Thoracic aorta (tissue), 2 donors: Measurements from ENCODE around the gene CD6. TPM values are rescaled to one million over a fixed set of nuclear protein-coding genes. Genes with fewer than 3 reads are reported as not detected.

Experiments
- ATAC-seq: fragments of 150-250 bp; one replicate; pipeline ENCODE4 v1.8.0; 2017; ENCODE audit warnings: low read depth; ENCODE audit not compliant: insufficient number of reproducible peaks, low FRiP score
- DNase-seq: peaks from one replicate; pipeline ENCODE4 v3.0.0-alpha.2; 2020; ENCODE audit warnings: low spot score
- H3K27ac ChIP-seq, 2 donors: fragments of 200-600 bp; sonication (generic); 1 replicate in 1 of 2; 2 replicates in 1 of 2; pipeline ENCODE4 v1.5.1; 2016; ENCODE audit warnings: mild to moderate bottlenecking in 2 of 2, moderate library complexity in 2 of 2
- H3K27me3 ChIP-seq: fragments of 200-600 bp; sonication (generic); replicated peaks from 2 replicates; pipeline ENCODE4 v1.6.0; 2016; ENCODE audit warnings: mild to moderate bottlenecking; ENCODE audit not compliant: insufficient read depth
- H3K36me3 ChIP-seq: fragments of 200-600 bp; sonication (generic); one replicate; pipeline ENCODE4 v1.5.1; 2016
- H3K4me1 ChIP-seq, 2 donors: fragments of 200-600 bp; sonication (generic); 1 replicate in 1 of 2; 2 replicates in 1 of 2; pipeline versions ENCODE4 v1.5.1 to v1.6.0; 2016; ENCODE audit warnings: low read depth in 2 of 2, mild to moderate bottlenecking in 1 of 2; ENCODE audit not compliant: control insufficient read depth in 1 of 2
- H3K4me3 ChIP-seq: fragments of 200-600 bp; sonication (generic); 2 replicates; pipeline ENCODE4 v1.5.1; 2016; ENCODE audit warnings: mild to moderate bottlenecking
- H3K9me3 ChIP-seq: fragments of 200-600 bp; sonication (generic); 2 replicates; pipeline ENCODE4 v1.5.1; 2016
- total RNA-seq, 2 donors: library from RNA; depleted of rRNA; stranded (reverse); fragments of >200 nt; gene quantifications; one replicate each; pipeline versions ENCODE4 v1.1.0 to v1.2.3, GENCODE V29; 2016
- TF ChIP-seq, protein P1 (sequence below): fragments of 200-600 bp; sonication (generic); IDR thresholded peaks from one replicate; pipeline ENCODE4 v1.5.1; 2019; ENCODE audit warnings: antibody characterized with exemption

Gene CD6
- total RNA-seq, 2 donors from 2014 or later = 2.2 to 3.3 TPM

DNA sequence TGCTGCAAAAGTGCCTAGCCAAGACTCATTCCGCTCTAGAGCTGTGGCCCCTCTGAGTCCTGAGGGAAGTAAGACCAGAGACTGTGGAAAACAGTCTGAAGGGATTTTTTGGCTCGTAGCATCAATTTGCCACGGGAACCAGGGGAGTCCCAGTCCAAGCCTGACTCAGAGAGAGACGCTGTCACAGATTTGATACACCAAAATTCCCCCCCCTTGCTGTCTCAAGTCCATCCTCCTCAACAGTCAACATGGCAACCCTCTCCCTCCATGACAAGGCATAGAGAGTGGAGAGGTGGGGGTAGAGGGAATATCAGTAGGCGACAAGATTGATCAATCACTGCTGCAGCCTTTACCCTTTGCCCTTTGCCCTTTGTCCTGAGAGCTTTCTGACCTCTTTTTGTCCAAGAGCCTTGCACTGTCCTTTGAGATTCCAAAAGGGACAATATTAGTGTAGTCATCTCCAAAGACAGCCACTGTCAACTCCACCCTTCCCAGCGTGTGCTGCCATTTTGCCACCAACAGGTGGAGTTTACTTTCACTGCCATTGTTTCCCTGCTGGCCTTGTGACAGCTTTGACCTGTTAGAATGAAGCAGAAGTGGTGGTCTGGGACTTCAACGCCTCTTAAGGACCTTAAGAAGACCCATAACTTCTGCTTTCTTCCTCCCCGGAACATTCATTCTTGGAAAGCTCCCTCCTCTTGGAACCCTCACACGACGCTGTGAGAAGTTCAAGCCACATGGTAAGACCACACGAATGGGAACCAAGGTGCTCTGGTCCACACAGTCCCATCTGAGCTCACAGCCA is 26.8 kb upstream of the CD6 start:
- DNase-seq = no peak
- Histone ChIP-seq H3K4me1 (peaks cover 0 to 7% of the 10 kb centered on the region in 2 donors), H3K27me3 (no peaks in the 10 kb centered on the region), H3K36me3 (peaks cover 15% of the 10 kb centered on the region), H3K9me3 (no peaks in the 10 kb centered on the region), H3K27ac (no peak overlapping the region), H3K4me3 (no peak overlapping the region)
- TF ChIP-seq, protein P1, sequence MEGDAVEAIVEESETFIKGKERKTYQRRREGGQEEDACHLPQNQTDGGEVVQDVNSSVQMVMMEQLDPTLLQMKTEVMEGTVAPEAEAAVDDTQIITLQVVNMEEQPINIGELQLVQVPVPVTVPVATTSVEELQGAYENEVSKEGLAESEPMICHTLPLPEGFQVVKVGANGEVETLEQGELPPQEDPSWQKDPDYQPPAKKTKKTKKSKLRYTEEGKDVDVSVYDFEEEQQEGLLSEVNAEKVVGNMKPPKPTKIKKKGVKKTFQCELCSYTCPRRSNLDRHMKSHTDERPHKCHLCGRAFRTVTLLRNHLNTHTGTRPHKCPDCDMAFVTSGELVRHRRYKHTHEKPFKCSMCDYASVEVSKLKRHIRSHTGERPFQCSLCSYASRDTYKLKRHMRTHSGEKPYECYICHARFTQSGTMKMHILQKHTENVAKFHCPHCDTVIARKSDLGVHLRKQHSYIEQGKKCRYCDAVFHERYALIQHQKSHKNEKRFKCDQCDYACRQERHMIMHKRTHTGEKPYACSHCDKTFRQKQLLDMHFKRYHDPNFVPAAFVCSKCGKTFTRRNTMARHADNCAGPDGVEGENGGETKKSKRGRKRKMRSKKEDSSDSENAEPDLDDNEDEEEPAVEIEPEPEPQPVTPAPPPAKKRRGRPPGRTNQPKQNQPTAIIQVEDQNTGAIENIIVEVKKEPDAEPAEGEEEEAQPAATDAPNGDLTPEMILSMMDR = peak; percentile 13
- ATAC-seq = no peak

DNA sequence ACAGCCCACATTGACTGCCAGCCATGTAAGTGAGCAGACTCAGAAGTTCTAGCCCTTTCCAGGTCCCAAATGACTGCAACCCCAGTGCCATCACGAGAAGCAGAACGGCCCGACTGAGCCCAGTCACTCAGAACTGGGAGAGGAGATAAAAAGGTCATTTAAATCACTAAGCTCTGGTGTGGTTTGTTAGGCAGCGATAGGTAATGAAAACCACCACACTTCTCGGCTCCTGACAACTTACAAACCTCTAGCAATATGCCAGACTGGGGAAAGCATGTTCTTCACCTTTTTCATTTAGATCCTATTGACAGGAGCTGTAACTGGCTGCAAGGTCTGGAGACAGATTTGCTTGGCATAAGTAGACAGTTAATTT is 26.2 kb upstream of the CD6 start:
- H3K9me3 ChIP-seq = no peaks in the 10 kb centered on the region
- no peaks in the 10 kb centered on the region for H3K27me3 ChIP-seq
- no peak overlapping the region for H3K27ac ChIP-seq
- no peak overlapping the region for H3K4me3 ChIP-seq
- ATAC-seq (no peak), DNase-seq (no peak)
- TF ChIP-seq, protein P1 = no peak
- H3K4me1 ChIP-seq = peaks cover 5 to 12% of the 10 kb centered on the region in 2 donors
- peaks cover 14% of the 10 kb centered on the region for H3K36me3 ChIP-seq

DNA sequence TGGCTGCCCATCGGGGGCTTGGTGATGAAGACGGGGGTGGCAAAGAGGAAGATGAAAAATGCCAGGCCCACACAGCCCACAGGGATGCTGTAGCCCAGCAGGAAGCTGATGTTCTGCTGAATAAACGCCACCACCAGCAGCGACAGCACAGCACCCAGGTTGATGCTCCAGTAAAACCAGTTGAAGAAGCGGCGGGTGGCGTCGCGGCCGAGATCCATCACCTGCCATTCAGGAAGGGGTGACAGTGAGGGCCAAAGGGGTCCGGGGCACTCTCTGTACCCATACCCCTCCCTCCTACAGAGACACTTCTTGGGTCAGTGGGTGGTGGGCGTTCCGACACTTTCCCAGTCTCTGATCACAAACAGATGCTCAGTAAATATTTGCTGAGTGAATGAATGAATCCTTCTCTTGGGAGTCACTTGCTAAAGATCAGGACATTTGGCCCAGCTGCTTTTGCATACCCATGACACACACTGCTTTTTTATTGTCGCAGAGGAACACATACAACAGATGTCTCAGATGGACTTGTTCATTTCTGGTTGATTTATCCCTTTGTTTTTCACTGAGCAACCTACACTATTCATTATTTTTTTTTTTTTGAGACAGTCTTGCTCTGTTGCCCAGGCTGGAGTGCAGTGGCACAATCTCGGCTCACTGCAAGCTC is 24.7 kb upstream of the CD6 start:
- peaks cover 12 to 13% of the 10 kb centered on the region in 2 donors for H3K4me1 ChIP-seq
- no peak overlapping the region for H3K27ac ChIP-seq
- no peak for DNase-seq
- no peak overlapping the region for H3K4me3 ChIP-seq
- peaks cover 13% of the 10 kb centered on the region for H3K36me3 ChIP-seq
- no peaks in the 10 kb centered on the region for H3K27me3 ChIP-seq
- ATAC-seq = no peak
- TF ChIP-seq, protein P1 = no peak
- no peaks in the 10 kb centered on the region for H3K9me3 ChIP-seq

DNA sequence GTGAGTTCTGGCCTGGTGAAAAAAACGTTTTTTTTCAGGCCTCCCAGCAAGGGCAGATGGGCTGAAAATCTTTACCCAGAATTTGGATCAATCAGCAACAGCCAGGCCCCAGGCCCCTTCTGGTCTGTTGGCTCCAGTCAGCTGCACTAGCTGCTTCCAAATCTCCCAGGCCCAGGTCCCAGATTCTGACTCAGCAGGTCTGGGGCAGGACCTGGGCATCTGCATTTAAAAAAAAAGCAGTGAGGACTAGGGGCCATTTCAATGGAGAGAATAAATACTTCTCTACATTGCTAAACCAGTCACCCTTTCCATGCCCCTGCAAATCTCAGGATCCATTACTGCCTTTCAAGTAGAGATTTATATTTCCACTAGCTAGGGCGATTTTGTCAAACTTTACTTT is 23.8 kb upstream of the CD6 start:
- Histone ChIP-seq H3K27ac (no peak overlapping the region), H3K9me3 (no peaks in the 10 kb centered on the region), H3K4me1 (peaks cover 13% of the 10 kb centered on the region in 2 donors), H3K4me3 (no peak overlapping the region), H3K27me3 (no peaks in the 10 kb centered on the region), H3K36me3 (peaks cover 5% of the 10 kb centered on the region)
- ATAC-seq (no peak), DNase-seq (no peak)
- TF ChIP-seq, protein P1 = no peak

DNA sequence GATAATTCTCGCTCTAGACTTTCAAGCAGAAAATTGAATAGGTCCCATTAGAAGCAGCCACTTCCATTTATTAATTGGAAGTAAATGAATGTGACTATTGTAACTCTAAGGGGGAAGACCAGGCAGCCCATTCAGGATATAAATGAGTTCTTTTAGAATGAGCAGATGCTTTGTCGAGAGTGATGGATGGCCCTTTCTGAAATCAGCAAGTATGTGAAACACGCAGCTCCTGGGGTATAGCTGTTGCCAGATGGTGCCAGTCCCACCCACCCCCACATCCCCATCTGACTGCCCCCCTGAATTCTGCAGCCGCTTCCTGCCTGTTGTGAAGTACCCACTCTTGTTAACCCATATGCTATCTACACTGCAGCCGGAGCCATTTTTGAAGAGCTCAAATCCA is 23.2 kb upstream of the CD6 start:
- H3K27ac ChIP-seq = no peak overlapping the region
- no peak overlapping the region for H3K4me3 ChIP-seq
- DNase-seq (no peak), ATAC-seq (no peak)
- peaks cover 13 to 16% of the 10 kb centered on the region in 2 donors for H3K4me1 ChIP-seq
- H3K36me3 ChIP-seq = peaks cover 5% of the 10 kb centered on the region
- H3K9me3 ChIP-seq = no peaks in the 10 kb centered on the region
- TF ChIP-seq, protein P1 = no peak
- no peaks in the 10 kb centered on the region for H3K27me3 ChIP-seq
